ENCODE measurements around the gene PDHA2.

DNA sequence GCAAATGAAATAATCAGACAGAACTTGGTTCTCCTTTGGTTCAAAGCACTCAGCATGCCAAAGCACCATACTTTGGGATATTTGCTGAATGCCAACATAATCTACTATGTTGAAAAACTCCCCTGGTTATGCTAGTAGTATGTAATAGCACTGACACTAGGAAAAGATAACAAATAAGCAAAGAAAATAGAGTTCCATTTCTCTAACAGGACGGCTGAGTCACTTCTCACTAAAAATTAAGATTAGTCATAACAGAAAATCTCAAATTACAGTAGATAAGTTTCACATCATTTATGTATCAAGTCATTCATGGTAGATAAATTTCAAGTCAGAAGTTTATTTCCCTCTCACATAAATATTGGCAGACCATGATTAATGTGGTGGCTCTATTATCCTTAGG lies 17.9 kb downstream of the PDHA2 start:
- no peak for TF ChIP-seq POLR2A (IDR thresholded peaks at IDR 0.05)
- TF ChIP-seq, protein P1, sequence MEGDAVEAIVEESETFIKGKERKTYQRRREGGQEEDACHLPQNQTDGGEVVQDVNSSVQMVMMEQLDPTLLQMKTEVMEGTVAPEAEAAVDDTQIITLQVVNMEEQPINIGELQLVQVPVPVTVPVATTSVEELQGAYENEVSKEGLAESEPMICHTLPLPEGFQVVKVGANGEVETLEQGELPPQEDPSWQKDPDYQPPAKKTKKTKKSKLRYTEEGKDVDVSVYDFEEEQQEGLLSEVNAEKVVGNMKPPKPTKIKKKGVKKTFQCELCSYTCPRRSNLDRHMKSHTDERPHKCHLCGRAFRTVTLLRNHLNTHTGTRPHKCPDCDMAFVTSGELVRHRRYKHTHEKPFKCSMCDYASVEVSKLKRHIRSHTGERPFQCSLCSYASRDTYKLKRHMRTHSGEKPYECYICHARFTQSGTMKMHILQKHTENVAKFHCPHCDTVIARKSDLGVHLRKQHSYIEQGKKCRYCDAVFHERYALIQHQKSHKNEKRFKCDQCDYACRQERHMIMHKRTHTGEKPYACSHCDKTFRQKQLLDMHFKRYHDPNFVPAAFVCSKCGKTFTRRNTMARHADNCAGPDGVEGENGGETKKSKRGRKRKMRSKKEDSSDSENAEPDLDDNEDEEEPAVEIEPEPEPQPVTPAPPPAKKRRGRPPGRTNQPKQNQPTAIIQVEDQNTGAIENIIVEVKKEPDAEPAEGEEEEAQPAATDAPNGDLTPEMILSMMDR (IDR thresholded peaks at IDR 0.05) = no peak
- TF ChIP-seq EP300 (IDR thresholded peaks at IDR 0.05) = no peak
